Activated naive CD4-positive, alpha-beta T cell treated with Interleukin-2 at 50 U/mL for 16 hours (primary cell): ENCODE data around the gene AUTS2.

Experiments used
- DNase-seq: peaks from one replicate; pipeline ENCODE4 v3.0.0-alpha.2; 2020

AUTS2 gene

GRCh38 chr7:70159121-70159520 lies 560.8 kb downstream of the AUTS2 start:
- DNase-seq, result no peak

- no peak for DNase-seq
These were observed 567.3 kb downstream of the AUTS2 start for GRCh38 chr7:70165477-70166170.

- no peak for DNase-seq
These were observed 573.2 kb downstream of the AUTS2 start for GRCh38 chr7:70171369-70171920.

DNA sequence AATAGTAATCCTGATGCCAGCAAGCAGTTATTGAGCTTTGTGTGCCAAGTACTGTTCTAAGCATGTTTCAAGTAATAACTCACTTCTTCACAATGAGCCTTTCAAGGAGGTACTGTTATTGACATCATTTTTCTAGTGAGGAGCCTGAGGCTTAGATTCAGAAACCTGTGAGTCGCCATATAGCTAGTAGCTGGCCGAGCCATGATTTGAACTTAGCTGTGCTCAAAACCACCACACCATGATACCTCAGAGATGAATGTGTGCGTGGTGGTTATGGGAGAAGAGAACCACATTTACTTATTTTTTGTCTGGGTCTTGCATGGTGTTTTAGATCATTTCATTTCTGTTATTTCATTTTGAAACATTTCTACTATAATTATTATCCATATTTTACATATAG lies 578.9 kb downstream of the AUTS2 start:
- no peak for DNase-seq

DNA sequence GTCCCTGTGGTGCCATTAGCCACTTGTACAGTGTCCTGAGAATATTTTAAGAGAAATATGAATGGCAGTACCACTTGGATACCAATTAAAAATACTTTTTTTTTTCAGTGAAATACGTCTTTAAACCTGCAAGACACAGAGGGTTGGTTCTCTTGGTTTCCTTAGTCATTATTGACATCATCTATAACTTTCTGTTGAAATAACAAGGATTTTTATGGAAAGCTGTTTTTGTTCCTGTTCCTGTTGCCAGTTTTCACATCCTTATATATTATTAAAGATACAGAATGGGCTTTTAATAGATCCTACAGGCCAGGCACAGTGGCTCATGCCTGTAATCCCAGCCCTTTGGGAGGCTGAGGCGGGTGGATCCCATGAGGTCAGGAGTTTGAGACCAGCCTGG lies 579.9 kb downstream of the AUTS2 start:
- DNase-seq, result no peak

DNA sequence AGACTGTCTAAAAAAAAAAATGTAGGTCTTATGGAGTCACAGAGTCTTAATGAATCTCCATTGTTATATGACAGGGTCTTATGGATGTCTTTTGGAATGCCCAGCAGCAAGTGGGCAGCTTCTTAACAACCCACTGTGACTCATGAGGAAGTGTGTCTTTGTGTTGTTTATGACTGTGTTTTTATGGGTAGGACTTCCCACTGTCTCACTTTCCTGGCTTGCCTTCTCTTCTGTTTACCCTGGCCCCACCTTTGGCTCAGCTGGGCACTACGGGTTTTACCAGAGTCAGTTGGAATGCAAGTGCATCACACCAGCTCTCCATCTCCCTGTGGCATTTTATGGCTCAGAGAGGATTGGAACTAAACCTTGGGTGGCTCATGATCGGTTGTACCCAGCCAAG lies 580.5 kb downstream of the AUTS2 start:
- DNase-seq, result no peak

GRCh38 chr7:70182521-70182920 lies 584.2 kb downstream of the AUTS2 start:
- DNase-seq, result no peak

DNA sequence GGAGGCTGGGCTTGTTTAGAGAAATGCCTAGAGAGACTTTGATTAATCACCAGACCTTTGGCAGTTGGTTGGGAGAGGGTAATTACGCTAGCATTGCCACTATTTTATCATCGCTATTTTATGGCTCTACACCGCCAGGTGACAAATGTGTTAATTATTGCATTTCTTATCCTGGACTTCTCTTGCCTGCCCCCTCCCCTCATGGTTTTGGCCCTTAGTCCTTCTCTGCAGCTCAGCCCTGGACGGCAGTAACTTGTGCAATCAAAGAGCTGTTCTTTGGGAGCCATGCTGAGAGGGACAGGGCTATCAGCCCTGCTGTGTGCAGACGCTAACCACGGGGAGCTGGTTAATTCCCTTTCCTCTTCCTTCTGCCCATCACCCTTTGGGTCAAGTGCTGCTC lies 585.0 kb downstream of the AUTS2 start:
- no peak for DNase-seq

DNA sequence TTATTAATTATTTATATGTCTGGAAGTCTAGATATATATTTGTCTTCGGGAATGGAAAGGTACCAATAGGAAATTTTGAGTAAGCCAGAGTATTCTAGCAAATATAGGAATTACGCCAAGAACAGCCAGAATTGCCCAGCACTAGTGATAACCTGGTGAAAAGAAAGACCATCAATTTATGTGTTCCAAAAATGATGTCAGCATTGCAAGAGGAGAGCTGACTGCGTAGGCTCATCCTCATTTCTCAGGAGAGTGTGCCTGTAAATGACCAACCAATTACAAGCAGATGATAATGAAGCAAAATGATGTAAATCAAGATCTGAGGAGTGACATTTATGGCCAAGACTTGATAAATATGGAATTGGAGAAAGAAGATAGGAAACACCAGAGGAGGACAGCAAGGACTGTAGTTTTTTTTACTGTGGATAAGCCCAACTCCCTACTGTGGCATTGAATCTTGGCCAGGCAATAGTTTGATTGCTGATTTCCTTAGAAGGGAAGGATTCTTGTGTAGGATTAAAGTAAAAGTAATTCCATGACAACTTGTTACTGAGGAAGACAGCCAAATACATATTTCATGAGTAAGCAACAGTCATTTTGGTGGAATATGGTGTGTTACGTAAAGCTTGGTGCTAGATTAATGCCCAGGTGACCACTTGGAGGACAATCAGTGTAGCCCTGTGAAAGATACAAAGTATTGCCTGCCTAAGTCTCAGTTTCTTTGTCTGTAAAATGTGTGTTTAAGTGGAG lies 590.8 kb downstream of the AUTS2 start:
- no peak for DNase-seq

DNA sequence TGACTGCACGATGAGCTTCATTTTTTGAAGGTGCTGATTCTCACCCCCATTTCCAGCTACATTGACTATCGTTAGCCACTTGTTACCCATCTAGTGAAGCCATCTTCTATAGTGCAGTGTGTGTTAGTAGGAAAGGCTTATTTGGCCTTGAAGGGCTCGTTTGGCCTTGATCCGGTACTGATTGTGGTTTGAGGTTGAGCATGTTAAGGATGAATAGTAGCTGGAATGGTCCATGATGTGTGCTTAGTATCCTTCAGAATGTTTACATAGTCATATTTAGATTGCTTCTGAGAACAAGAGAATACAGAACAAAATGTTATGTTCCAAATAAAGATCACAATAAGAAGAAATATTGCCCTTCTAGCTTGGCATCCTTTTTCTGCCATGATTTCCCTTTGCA lies 591.5 kb downstream of the AUTS2 start:
- DNase-seq, result no peak

DNA sequence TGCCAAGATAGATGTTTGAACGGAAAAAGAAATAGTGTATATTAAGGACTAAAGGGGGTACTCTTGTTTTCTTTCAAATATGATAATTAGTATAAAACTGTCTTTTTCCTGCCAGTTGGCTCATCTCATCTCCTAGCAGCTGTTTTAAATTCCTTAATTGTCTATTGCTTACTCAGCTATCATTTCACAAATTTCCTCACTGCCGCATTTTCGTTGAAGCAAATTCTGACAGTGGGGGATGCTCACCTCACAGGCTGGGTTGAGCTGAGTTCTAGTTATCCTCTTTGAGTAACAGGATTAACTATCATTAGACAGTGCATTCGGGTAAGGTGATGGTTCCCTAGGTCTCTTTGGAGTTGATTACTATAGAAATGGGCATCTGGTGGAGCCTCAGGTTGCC lies 592.0 kb downstream of the AUTS2 start:
- DNase-seq, result no peak

GRCh38 chr7:70193514-70193913 lies 595.2 kb downstream of the AUTS2 start:
- no peak for DNase-seq

- DNase-seq, result no peak
These were observed 610.2 kb downstream of the AUTS2 start for GRCh38 chr7:70208236-70209063.

DNA sequence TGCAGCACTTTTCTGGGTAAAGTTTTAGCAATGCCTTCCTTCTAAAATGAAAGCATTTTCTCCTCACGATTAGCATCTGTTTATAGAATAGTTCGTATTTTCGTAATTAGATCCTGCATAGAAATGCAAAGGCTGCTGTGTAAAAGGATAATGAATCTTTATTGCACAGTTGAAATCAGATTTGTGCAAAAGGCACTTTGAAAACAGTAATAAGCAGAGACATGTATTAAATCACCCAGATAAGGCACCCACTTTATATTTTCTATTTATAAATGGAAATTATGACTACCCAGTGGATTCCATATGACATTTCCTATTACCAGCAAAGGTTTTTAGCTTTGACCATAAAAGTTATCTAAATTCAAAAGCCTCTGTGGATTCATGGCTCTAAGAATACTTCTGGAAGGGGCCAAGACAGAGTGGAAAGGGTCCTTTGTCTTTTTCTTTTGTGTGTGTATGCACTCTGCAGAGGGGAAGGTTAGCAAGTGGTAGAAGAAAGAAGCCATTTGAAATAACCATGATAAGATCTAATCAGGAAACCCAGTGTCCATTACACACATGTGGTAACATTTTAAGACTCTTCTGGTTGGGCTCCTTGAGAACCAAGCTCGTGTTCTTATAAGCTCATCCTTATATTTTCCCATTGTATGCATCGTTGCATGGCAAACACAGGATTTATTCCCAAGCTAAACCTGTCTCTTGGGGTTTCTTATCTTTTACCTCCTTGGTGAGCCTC lies 612.1 kb downstream of the AUTS2 start:
- DNase-seq, result no peak

DNA sequence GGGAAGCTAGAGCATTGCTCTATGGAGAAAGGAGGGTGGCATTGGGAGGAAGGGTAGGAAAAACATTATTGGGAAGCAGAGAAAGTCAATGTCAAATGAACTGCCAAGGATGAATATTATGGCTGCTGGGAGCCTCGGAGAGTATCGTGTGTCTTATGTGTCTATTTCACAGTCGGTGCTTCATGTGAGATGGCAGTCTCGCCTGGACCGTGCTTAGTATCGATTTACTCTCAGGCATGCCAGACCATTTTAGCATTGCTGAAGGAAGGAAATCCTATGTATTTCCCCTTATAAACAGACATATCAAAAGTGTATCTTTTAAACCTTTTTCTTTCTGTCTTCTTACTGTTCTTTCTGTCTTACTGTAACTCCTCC lies 612.6 kb downstream of the AUTS2 start:
- no peak for DNase-seq

GRCh38 chr7:70212281-70212680 lies 614.0 kb downstream of the AUTS2 start:
- no peak for DNase-seq

DNA sequence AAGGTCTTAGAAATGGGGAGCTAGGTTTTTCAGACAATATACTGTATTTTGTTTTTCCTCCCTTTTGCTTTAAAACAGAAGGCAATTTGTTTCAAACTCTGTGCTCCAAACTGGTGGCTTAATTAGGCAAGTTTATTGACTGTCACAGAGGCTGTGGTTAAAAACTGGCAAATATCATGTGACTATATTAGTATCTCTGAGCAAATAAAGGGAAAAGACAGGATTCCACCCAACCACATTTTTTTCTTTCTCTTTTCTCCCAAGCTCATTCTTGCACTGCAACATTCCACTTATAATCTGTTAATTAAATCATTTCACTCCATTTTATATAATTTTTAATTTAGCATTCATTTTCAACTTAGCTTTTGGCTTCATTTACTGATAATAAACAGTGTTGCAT lies 615.8 kb downstream of the AUTS2 start:
- DNase-seq, result no peak

DNA sequence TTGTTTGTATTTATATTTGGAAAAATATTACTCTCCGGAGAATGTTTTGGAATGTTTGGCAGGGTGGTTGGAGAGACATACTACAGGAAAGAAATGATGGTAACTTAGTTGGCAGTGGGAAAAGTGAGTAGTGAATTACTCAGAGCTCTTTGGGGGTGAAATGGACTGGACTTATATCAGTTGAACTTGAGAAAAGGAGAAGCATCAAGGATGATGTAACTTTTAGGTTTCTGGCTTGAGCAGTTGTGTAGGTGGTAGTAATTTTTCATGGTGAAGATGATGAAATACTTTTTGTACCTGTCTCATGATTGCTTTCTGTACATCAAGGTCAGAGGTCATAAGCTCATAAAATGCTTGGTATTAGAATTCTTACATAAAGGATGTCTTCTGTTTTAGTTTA lies 617.2 kb downstream of the AUTS2 start:
- DNase-seq, result no peak

- DNase-seq, result no peak
These were observed 619.3 kb downstream of the AUTS2 start for GRCh38 chr7:70217571-70217970.

GRCh38 chr7:70218006-70218405 lies 619.7 kb downstream of the AUTS2 start:
- no peak for DNase-seq

DNA sequence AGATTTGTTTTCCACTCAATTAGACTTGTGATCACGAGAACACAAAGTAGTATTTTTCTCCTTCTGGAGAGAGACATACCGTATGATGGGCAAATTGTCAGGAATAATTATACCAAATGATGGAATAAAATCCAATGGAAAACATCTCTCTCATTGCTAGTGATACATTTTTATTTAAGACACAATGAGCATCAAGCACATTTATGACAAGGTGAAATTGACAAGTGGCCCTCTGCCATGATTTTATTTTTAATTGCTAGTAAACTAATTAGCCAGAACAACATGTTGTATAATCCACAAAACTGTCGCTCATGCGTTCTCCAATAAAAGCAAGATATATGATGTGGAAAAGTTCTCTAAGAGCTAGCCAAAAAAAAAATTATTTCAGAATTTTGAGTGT lies 620.8 kb downstream of the AUTS2 start:
- no peak for DNase-seq

DNA sequence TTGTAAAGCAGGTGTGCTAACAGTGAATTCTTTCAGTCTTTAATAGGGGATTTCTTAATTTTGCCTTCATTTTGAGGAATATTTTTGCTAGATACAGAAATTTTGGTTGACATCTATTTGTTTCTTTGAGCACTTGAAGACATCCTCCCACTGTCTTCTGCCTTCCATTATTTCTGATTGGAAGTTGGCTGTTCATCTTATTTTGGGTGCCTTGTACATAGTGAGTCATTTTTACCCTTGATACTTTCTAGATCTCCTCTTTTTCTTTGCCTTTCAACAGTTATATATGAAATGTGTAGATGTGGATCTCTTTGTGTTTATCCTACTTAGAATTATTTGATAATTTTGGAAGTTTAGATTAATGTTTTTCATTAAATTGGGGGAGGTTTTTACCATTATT lies 631.0 kb downstream of the AUTS2 start:
- DNase-seq, result no peak

DNA sequence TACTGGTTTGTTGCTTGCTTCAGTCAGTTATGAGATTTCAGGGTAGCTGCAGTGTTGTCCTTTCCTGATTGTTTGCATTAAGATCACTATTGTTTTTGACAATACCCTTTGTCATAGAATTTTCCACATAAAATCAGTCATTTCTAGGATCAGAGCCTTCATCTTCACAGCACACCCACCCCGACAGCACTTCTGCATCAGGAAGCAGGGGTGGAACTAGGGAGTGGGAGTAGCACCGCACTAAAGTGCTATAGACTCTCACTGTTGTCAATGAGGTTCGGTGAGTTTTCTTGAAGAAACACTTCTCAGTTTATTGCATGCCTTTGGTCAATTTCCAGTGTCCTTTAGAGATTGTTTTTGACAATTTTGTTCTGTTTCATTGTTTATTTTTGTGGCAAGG lies 632.5 kb downstream of the AUTS2 start:
- DNase-seq, result no peak
